Suprapubic skin (tissue), 4 donors: ENCODE data around the gene GPER1. TPM values are rescaled to one million over a fixed set of nuclear protein-coding genes. Genes with fewer than 3 reads are reported as not detected.

ENCODE experiments used
- DNase-seq, 2 donors: peaks; one replicate each; pipeline ENCODE4 v3.0.0-alpha.2; 2019; ENCODE audit warnings: low spot score in 2 of 2
- H3K27ac ChIP-seq: fragments of 200-600 bp; sonication (generic); one replicate; pipeline ENCODE4 v1.5.1; 2019
- H3K27me3 ChIP-seq: fragments of 200-600 bp; sonication (generic); one replicate; pipeline ENCODE4 v1.5.1; 2019
- H3K36me3 ChIP-seq: fragments of 200-600 bp; sonication (generic); one replicate; pipeline ENCODE4 v1.5.1; 2019
- H3K4me1 ChIP-seq: fragments of 200-600 bp; sonication (generic); one replicate; pipeline ENCODE4 v1.5.1; 2019
- H3K4me3 ChIP-seq: fragments of 200-600 bp; sonication (generic); one replicate; pipeline ENCODE4 v1.5.1; 2019; ENCODE audit warnings: mild to moderate bottlenecking
- H3K9me3 ChIP-seq: fragments of 200-600 bp; sonication (generic); one replicate; pipeline ENCODE4 v1.5.1; 2019
- EP300 ChIP-seq: sonication (generic); formaldehyde crosslinking; IDR thresholded peaks from one replicate; pipeline ENCODE4 v1.6.1; 2017; ENCODE audit warnings: antibody characterized with exemption
- POLR2A ChIP-seq, 2 donors: fragments of 450-650 bp; IDR thresholded peaks; one replicate each; pipeline ENCODE4 v1.6.1; 2017; ENCODE audit warnings: antibody characterized with exemption in 2 of 2, mild to moderate bottlenecking in 2 of 2, moderate library complexity in 2 of 2
- POLR2AphosphoS5 ChIP-seq, 3 donors: sonication (generic); formaldehyde crosslinking; IDR thresholded peaks; one replicate each; pipeline ENCODE4 v1.6.1; 2017; ENCODE audit warnings: antibody characterized with exemption in 3 of 3
- WGBS: methylation state at CpG from one replicate; pipeline ENCODE4 v1.1.5; 2018; 5-methylcytosine and 5-hydroxymethylcytosine counted together
- total RNA-seq, 4 donors: library from RNA; depleted of rRNA; stranded (reverse); fragments of >200 nt; gene quantifications; one replicate each; pipeline ENCODE4 v1.1.0, GENCODE V29; 2016
- TF ChIP-seq, protein P1 (sequence below), 2 donors: fragments of 200-600 bp in 1 of 2; fragments of 450-650 bp in 1 of 2; sonication (generic) in 1 of 2; IDR thresholded peaks; one replicate each; pipeline ENCODE4 v1.5.1; 2016 to 2019; ENCODE audit warnings: antibody characterized with exemption in 2 of 2, mild to moderate bottlenecking in 1 of 2, moderate library complexity in 1 of 2

GPER1 gene
- total RNA-seq, 4 donors from 2014 or later = 2.6 to 11.9 (median 5.1) TPM

DNA sequence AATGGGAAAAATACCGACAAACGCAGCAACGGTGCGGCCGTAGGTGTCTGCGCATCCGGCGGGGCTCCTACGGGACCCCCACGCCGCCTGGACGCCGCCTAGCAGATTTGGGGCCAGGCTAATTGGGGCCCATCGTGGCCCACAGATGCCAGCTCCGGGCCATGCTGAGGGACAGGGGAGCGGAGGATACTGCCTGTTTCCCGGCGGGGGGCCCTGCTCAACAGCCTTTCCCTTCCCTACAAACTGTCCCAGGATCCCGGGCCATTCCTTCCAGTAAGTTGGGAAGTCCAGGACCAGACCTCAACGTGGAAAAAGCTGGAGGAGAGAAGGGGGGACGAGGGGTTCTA, 21.7 kb upstream of the GPER1 start:
- Histone ChIP-seq H3K36me3 (no peaks in the 10 kb centered on the region), H3K27me3 (no peaks in the 10 kb centered on the region), H3K9me3 (no peaks in the 10 kb centered on the region), H3K4me1 (peaks cover 53% of the 10 kb centered on the region), H3K27ac (peak overlapping the region; percentile 12), H3K4me3 (peak overlapping the region; percentile 40)
- DNase-seq = no peak
- TF ChIP-seq, protein P1, sequence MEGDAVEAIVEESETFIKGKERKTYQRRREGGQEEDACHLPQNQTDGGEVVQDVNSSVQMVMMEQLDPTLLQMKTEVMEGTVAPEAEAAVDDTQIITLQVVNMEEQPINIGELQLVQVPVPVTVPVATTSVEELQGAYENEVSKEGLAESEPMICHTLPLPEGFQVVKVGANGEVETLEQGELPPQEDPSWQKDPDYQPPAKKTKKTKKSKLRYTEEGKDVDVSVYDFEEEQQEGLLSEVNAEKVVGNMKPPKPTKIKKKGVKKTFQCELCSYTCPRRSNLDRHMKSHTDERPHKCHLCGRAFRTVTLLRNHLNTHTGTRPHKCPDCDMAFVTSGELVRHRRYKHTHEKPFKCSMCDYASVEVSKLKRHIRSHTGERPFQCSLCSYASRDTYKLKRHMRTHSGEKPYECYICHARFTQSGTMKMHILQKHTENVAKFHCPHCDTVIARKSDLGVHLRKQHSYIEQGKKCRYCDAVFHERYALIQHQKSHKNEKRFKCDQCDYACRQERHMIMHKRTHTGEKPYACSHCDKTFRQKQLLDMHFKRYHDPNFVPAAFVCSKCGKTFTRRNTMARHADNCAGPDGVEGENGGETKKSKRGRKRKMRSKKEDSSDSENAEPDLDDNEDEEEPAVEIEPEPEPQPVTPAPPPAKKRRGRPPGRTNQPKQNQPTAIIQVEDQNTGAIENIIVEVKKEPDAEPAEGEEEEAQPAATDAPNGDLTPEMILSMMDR (IDR thresholded peaks at IDR 0.05) = no peak
- TF ChIP-seq POLR2AphosphoS5 (IDR thresholded peaks at IDR 0.05) (no peak), EP300 (no peak), POLR2A (IDR thresholded peaks at IDR 0.05) (no peak)
- WGBS = 71% methylated on average over 7 of the region's 21 CpGs

DNA sequence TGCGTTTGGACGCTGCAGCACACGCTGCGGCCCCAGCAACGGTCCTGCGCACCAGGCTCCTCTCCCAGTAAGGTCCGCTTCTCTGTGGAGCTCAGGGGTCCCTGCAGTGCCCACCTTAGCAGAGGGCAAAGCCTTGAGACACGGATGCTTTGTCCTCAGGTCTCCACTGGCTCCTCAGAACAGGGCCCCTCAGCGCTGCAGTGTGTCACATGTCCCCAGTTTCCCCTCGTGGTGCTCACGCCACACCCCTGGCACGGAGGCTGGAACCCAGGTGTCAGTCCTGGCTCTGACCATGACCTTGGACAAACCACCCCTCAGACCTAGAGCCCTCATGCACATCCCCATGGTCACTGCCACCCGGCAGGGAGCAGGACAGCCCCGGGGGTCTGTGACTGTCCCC, 19.9 kb upstream of the GPER1 start:
- Histone ChIP-seq H3K4me3 (no peak overlapping the region), H3K27ac (no peak overlapping the region), H3K27me3 (no peaks in the 10 kb centered on the region), H3K4me1 (peaks cover 35% of the 10 kb centered on the region), H3K36me3 (no peaks in the 10 kb centered on the region), H3K9me3 (no peaks in the 10 kb centered on the region)
- 100% methylated on average over 1 of the region's 14 CpGs for WGBS
- DNase-seq = no peak
- TF ChIP-seq, protein P1 (IDR thresholded peaks at IDR 0.05) = no peak
- TF ChIP-seq POLR2AphosphoS5 (IDR thresholded peaks at IDR 0.05) = no peak
- TF ChIP-seq EP300 = no peak
- no peak for TF ChIP-seq POLR2A (IDR thresholded peaks at IDR 0.05)

DNA sequence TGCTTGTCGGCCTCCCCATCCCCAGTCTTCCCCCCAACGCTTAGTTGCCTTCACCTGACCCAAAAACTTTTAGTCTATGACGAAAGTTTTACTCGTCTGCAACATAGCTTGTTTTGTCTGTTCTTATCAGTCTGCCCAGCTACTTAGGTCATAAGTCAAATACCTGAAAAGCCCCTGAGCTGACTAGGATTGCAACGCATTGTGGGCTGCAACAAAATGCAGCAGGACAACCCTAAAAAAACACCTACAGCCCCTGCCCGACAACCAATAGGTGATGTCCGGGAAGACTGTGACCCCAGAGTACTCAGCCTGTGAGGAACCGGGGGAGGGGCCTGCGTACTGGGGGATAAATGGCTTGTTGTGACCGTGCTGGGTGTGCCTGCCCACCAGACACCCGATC, 19.3 kb upstream of the GPER1 start:
- 92% methylated on average over 11 of the region's 11 CpGs for WGBS

DNA sequence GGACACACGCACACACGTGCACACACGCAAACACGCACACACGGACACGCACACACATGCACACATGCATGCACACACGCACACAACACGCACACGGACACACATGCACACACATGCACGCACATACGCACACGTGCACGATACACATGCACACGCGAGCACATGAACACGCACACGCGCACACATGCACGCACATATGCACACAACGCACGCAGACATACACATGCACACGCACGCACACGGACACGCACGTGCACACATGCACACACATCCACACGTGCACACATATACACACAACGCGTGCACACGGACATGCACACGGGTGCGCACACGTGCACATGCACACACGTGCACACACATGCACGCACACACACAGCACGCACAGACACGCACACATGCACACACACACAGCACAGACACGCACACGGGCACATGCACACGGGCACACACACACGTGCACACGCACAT, 17.3 kb upstream of the GPER1 start:
- Histone ChIP-seq H3K9me3 (no peaks in the 10 kb centered on the region), H3K36me3 (no peaks in the 10 kb centered on the region), H3K27ac (no peak overlapping the region), H3K4me3 (no peak overlapping the region), H3K4me1 (peaks cover 10% of the 10 kb centered on the region), H3K27me3 (no peaks in the 10 kb centered on the region)
- TF ChIP-seq POLR2A (IDR thresholded peaks at IDR 0.05) (no peak), EP300 (no peak), POLR2AphosphoS5 (IDR thresholded peaks at IDR 0.05) (no peak)
- TF ChIP-seq, protein P1 (IDR thresholded peaks at IDR 0.05) = no peak
- no peak for DNase-seq
- WGBS = 92% methylated on average over 35 of the region's 42 CpGs

More for the DNA sequence above, 19.3 kb upstream of the GPER1 start:
- H3K4me3 ChIP-seq = no peak overlapping the region
- no peak for DNase-seq
- H3K36me3 ChIP-seq = no peaks in the 10 kb centered on the region
- H3K27me3 ChIP-seq = no peaks in the 10 kb centered on the region
- no peaks in the 10 kb centered on the region for H3K9me3 ChIP-seq
- no peak overlapping the region for H3K27ac ChIP-seq
- peaks cover 29% of the 10 kb centered on the region for H3K4me1 ChIP-seq
- TF ChIP-seq POLR2A (IDR thresholded peaks at IDR 0.05) = no peak
- TF ChIP-seq POLR2AphosphoS5 (IDR thresholded peaks at IDR 0.05) = no peak
- TF ChIP-seq EP300 = no peak
- TF ChIP-seq, protein P1 (IDR thresholded peaks at IDR 0.05) = no peak

DNA sequence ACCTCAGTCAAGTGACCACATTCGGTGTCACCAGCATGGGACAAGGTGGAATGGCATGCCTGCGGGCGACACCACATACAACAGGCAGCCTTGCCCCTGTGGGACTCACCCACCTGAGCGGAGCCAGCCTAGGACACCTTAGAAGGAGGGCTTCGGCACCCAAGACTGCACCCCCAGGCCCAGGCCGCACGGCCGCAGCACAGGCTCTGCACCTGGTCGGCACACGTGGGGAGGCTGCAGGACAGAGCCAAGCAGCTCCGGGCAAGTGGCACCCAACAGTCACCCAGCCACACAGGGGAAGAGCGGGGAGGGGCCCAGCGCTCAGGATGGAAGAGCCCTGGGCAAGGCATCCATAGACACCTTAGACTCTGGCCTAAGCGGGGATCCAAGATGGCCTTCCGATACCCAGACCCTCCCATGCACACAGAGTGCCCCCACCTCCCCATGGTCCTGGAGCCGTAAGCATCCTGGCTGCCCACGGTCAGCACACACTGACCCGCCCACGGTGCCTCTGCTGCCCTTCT, 16.1 kb upstream of the GPER1 start:
- Histone ChIP-seq H3K36me3 (no peaks in the 10 kb centered on the region), H3K4me1 (peaks cover 12% of the 10 kb centered on the region), H3K9me3 (no peaks in the 10 kb centered on the region), H3K27ac (no peak overlapping the region), H3K4me3 (no peak overlapping the region), H3K27me3 (no peaks in the 10 kb centered on the region)
- WGBS = 90% methylated on average over 9 of the region's 19 CpGs
- DNase-seq = no peak
- TF ChIP-seq POLR2A (IDR thresholded peaks at IDR 0.05) = no peak
- TF ChIP-seq POLR2AphosphoS5 (IDR thresholded peaks at IDR 0.05) = no peak
- TF ChIP-seq, protein P1 (IDR thresholded peaks at IDR 0.05) = no peak
- TF ChIP-seq EP300 = no peak
